SK-N-SH (cell line): Measurements from ENCODE around the gene C1QTNF4. TPM values are rescaled to one million over a fixed set of nuclear protein-coding genes. Genes with fewer than 3 reads are reported as not detected.

Experiments used
- CTCF ChIA-PET: fragments of 300-600, 350-600 bp; formaldehyde crosslinking; extraction: SDS; loops from one replicate; lab custom pipeline; 2021; lab: Yijun Ruan, JAX
- POLR2A ChIA-PET: fragments of 350-600 bp; sonication (Branson Sonifier 250); formaldehyde crosslinking; extraction: SDS; loops from one replicate; lab custom pipeline; 2020; ENCODE audit warnings: antibody characterized with exemption, inconsistent platforms; lab: Yijun Ruan, JAX
- DNase-seq: peaks from one replicate; pipeline ENCODE4 v3.0.0; 2012
- H2AFZ ChIP-seq: fragments of 200-600 bp; sonication (generic); 2 replicates; pipeline ENCODE4 v1.8.1; 2016; ENCODE audit warnings: antibody characterized with exemption, mild to moderate bottlenecking, low read depth
- H3F3A ChIP-seq: fragments of 200-600 bp; sonication (generic); replicated peaks from 2 replicates; pipeline ENCODE3; 2016; ENCODE audit warnings: antibody characterized with exemption, mild to moderate bottlenecking; ENCODE audit not compliant: insufficient read depth
- H3K27ac ChIP-seq, 2 experiments: fragments of 200-500 bp in 1 of 2; fragments of 200-600 bp in 1 of 2; sonication (Bioruptor generic) in 1 of 2; sonication (generic), shearing (Covaris generic) in 1 of 2; 2 replicates each; pipeline versions ENCODE4 v1.5.1 to v1.6.1; 2014 to 2016; ENCODE audit warnings: low read depth in 2 of 2, inconsistent platforms in 1 of 2, low read length in 1 of 2, mild to moderate bottlenecking in 1 of 2, mixed read lengths in 1 of 2
- H3K27me3 ChIP-seq: fragments of 200-600 bp; sonication (generic), shearing (Covaris generic); 2 replicates; pipeline ENCODE4 v1.6.1; 2016; ENCODE audit warnings: mixed run types; ENCODE audit not compliant: insufficient read depth
- H3K36me3 ChIP-seq, 2 experiments: fragments of 200-500 bp in 1 of 2; fragments of 200-600 bp in 1 of 2; sonication (Bioruptor generic) in 1 of 2; sonication (generic) in 1 of 2; replicated peaks in 1 of 2; 2 replicates each; pipeline versions ENCODE3 to v1.5.1; 2014 to 2016; ENCODE audit warnings: low read length in 1 of 2, mild to moderate bottlenecking in 1 of 2; ENCODE audit not compliant: insufficient read depth in 2 of 2, control insufficient read depth in 1 of 2
- H3K4me1 ChIP-seq, 2 experiments: fragments of 200-500 bp in 1 of 2; fragments of 200-600 bp in 1 of 2; sonication (Bioruptor generic) in 1 of 2; sonication (generic), shearing (Covaris generic) in 1 of 2; 2 replicates each; pipeline versions ENCODE4 v1.5.1 to v1.6.1; 2014 to 2016; ENCODE audit warnings: low read depth in 1 of 2, low read length in 1 of 2, mixed run types in 1 of 2; ENCODE audit not compliant: insufficient read depth in 2 of 2, control insufficient read depth in 1 of 2
- H3K4me2 ChIP-seq: fragments of 200-600 bp; sonication (generic), shearing (Covaris generic); 2 replicates; pipeline ENCODE4 v1.6.1; 2017; ENCODE audit warnings: mixed run types
- H3K4me3 ChIP-seq, 2 experiments: fragments of 200-500 bp in 1 of 2; fragments of 200-600 bp in 1 of 2; sonication (Bioruptor generic) in 1 of 2; sonication (generic), shearing (Covaris generic) in 1 of 2; 2 replicates each; pipeline versions ENCODE4 v1.5.1 to v1.8.1; 2014 to 2016; ENCODE audit warnings: low read depth in 2 of 2, inconsistent platforms in 1 of 2, low read length in 1 of 2, mild to moderate bottlenecking in 1 of 2, mixed read lengths in 1 of 2, moderate library complexity in 1 of 2
- H3K79me2 ChIP-seq: fragments of 200-600 bp; sonication (generic); 2 replicates; pipeline ENCODE4 v1.8.1; 2017; ENCODE audit warnings: mild to moderate bottlenecking; ENCODE audit not compliant: insufficient read depth
- H3K9ac ChIP-seq: fragments of 200-600 bp; sonication (generic); 2 replicates; pipeline ENCODE4 v1.6.1; 2017; ENCODE audit warnings: mixed run types
- H3K9me2 ChIP-seq: fragments of 200-600 bp; sonication (generic); 2 replicates; pipeline ENCODE4 v1.6.1; 2017; ENCODE audit warnings: mixed run types
- H3K9me3 ChIP-seq: fragments of 200-600 bp; sonication (generic); 2 replicates; pipeline ENCODE4 v1.6.1; 2017; ENCODE audit warnings: mixed run types, mild to moderate bottlenecking, moderate library complexity
- H4K20me1 ChIP-seq: fragments of 200-600 bp; sonication (generic); 2 replicates; pipeline ENCODE4 v1.6.1; 2017; ENCODE audit warnings: mild to moderate bottlenecking, mixed run types; ENCODE audit not compliant: insufficient read depth
- ELF1 ChIP-seq: IDR thresholded peaks from 2 replicates; pipeline ENCODE4 v1.4.0; 2012
- EZH2phosphoT487 ChIP-seq: fragments of 200-600 bp; sonication (generic); IDR thresholded peaks from 2 replicates; pipeline ENCODE4 v1.6.1; 2017; ENCODE audit warnings: low read depth, mixed run types, mild to moderate bottlenecking, antibody characterized with exemption, moderate library complexity, borderline replicate concordance
- FOSL2 ChIP-seq: IDR thresholded peaks from 2 replicates; pipeline ENCODE4 v1.4.0; 2012; ENCODE audit warnings: low read depth, mild to moderate bottlenecking, moderate library complexity, borderline replicate concordance
- FOXJ3 ChIP-seq: sonication (generic); formaldehyde crosslinking; IDR thresholded peaks from 2 replicates; pipeline ENCODE4 v1.5.1; 2020; ENCODE audit warnings: mild to moderate bottlenecking, missing genetic modification reagents
- MXI1 ChIP-seq: IDR thresholded peaks from 2 replicates; pipeline ENCODE4 v1.6.1; 2012; ENCODE audit warnings: mild to moderate bottlenecking, low read depth, low read length, improper control_type of control experiment
- RAD21 ChIP-seq: IDR thresholded peaks from 2 replicates; pipeline ENCODE4 v1.6.1; 2012; ENCODE audit warnings: mild to moderate bottlenecking, low read length
- RCOR1 ChIP-seq: fragments of 150-350 bp; IDR thresholded peaks from 2 replicates; pipeline ENCODE4 v1.6.1; 2017; ENCODE audit warnings: antibody characterized with exemption, low read length
- RXRA ChIP-seq: IDR thresholded peaks from 2 replicates; pipeline ENCODE4 v1.4.0; 2012; ENCODE audit warnings: low read depth, mild to moderate bottlenecking, borderline replicate concordance
- SIN3A ChIP-seq: IDR thresholded peaks from 2 replicates; pipeline ENCODE4 v1.6.1; 2012; ENCODE audit warnings: low read depth, mild to moderate bottlenecking, low read length, moderate library complexity, borderline replicate concordance
- TAF1 ChIP-seq: IDR thresholded peaks from 2 replicates; pipeline ENCODE4 v1.6.1; 2012; ENCODE audit warnings: low read depth, mild to moderate bottlenecking, low read length, moderate library complexity, borderline replicate concordance
- TEAD4 ChIP-seq: IDR thresholded peaks from 2 replicates; pipeline ENCODE4 v1.4.0; 2012; ENCODE audit warnings: mild to moderate bottlenecking, borderline replicate concordance; ENCODE audit not compliant: insufficient read depth
- WGBS: methylation state at CpG from one replicate; pipeline ENCODE4 v1.1.6; 2017; ENCODE audit warnings: low lambda C conversion rate; 5-methylcytosine and 5-hydroxymethylcytosine counted together
- polyA plus RNA-seq, 3 experiments: library from polyadenylated mRNA; depleted of rRNA; stranded (reverse); fragments of >200 nt; gene quantifications; 2 replicates each; pipeline ENCODE4 v1.2.3, GENCODE V29; 2012
- TF ChIP-seq, protein P1 (sequence below): fragments of 200-600 bp; sonication (generic); IDR thresholded peaks from 2 replicates; pipeline ENCODE4 v1.6.1; 2017; ENCODE audit warnings: antibody characterized with exemption, mild to moderate bottlenecking, moderate library complexity
- TF ChIP-seq, protein P2 (sequence below): fragments of 150-350 bp; IDR thresholded peaks from 2 replicates; pipeline ENCODE4 v1.6.1; 2017; ENCODE audit warnings: antibody characterized with exemption, low read length, low read depth, borderline replicate concordance

Gene C1QTNF4
- polyA plus RNA-seq, 1 of the 3 experiments (the other 2 are of a cell fraction), result 0.08 TPM

DNA sequence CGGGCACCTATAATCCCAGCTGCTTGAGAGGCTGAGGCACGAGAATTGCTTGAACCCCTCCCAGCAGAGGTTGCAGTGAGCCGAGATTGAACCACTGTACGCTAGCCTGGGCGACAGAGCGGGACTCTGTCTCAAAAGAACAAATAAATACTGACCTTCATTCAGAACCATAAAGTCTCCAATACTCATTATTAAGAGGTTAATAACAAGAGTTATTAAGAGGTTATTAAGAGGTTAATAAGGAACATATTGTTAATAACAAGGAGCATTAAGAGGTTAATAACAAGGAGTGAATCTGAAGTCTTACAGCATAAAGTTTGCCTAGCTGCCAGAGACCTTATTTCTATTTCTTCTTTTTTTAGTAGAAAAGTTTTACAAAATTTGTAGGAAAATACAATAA lies 48.9 kb downstream of the C1QTNF4 start:
- H3K4me2 ChIP-seq, result no peak overlapping the region
- H3K9ac ChIP-seq, result no peak overlapping the region
- no peaks in the 10 kb centered on the region for H3K9me2 ChIP-seq
- 97% methylated on average over 6 of the region's 6 CpGs for WGBS
- H4K20me1 ChIP-seq, result peaks cover 98% of the 10 kb centered on the region
- DNase-seq, result no peak
- H3K36me3 ChIP-seq, result peaks cover 0 to 25% of the 10 kb centered on the region in 2 experiments
- no peak overlapping the region for H3K27ac ChIP-seq
- H2AFZ ChIP-seq, result no peak overlapping the region
- H3K27me3 ChIP-seq, result no peaks in the 10 kb centered on the region
- POLR2A ChIA-PET, result no interaction called here
- no peaks in the 10 kb centered on the region for H3K9me3 ChIP-seq
- CTCF ChIA-PET, result no interaction called here
- TF ChIP-seq RCOR1 (no peak), MXI1 (no peak), RAD21 (no peak)
- H3K79me2 ChIP-seq, result peaks cover 100% of the 10 kb centered on the region
- no peak overlapping the region for H3K4me3 ChIP-seq
- H3K4me1 ChIP-seq, result peaks cover 2 to 32% of the 10 kb centered on the region in 2 experiments; a peak in 2 of 4 replicates
- H3F3A ChIP-seq, result peaks cover 36% of the 10 kb centered on the region

DNA sequence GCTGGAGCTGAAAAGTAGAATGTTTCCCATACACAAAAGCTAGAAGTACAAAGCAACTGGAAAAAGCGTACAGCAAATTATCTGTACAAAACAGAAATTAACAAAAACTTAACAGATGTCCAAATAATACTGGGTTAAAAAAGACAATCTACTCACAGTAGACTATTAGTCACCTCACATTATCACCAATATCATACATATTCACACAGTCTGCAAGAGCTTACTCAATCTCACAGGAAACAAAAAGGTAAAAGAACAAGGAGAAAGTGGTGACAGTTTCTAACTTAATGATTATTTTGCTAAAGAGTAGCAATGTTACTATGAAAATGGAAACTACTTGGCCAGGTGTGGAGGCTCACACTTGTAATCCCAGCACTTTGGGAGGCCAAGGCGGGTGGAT lies 53.1 kb downstream of the C1QTNF4 start:
- no peaks in the 10 kb centered on the region for H3K9me3 ChIP-seq
- no peak overlapping the region for H2AFZ ChIP-seq
- peaks cover 99% of the 10 kb centered on the region for H3K79me2 ChIP-seq
- H4K20me1 ChIP-seq, result peaks cover 98% of the 10 kb centered on the region
- no peak overlapping the region for H3K9ac ChIP-seq
- peaks cover 52% of the 10 kb centered on the region for H3F3A ChIP-seq
- peak overlapping the region in 1 of 2 experiments; percentile 14; a peak in 1 of 4 replicates for H3K4me3 ChIP-seq
- H3K27ac ChIP-seq, result peak overlapping the region in 1 of 2 experiments; percentile 70; a peak in 2 of 4 replicates
- H3K27me3 ChIP-seq, result no peaks in the 10 kb centered on the region
- WGBS, result 94% methylated on average over 2 of the region's 2 CpGs
- peaks cover 0 to 52% of the 10 kb centered on the region in 2 experiments; a peak in 3 of 4 replicates for H3K4me1 ChIP-seq
- POLR2A ChIA-PET, result interaction anchor here (0.9 kb wide), 1 partner anchor 11 kb away, joined by 4 read pairs; no protein-coding TSS in a partner anchor
- no peaks in the 10 kb centered on the region for H3K9me2 ChIP-seq
- H3K36me3 ChIP-seq, result peaks cover 0 to 18% of the 10 kb centered on the region in 2 experiments
- no peak for TF ChIP-seq SIN3A
- no peak for TF ChIP-seq FOXJ3 (CRISPR knock-in tag)
- TF ChIP-seq, protein P1, sequence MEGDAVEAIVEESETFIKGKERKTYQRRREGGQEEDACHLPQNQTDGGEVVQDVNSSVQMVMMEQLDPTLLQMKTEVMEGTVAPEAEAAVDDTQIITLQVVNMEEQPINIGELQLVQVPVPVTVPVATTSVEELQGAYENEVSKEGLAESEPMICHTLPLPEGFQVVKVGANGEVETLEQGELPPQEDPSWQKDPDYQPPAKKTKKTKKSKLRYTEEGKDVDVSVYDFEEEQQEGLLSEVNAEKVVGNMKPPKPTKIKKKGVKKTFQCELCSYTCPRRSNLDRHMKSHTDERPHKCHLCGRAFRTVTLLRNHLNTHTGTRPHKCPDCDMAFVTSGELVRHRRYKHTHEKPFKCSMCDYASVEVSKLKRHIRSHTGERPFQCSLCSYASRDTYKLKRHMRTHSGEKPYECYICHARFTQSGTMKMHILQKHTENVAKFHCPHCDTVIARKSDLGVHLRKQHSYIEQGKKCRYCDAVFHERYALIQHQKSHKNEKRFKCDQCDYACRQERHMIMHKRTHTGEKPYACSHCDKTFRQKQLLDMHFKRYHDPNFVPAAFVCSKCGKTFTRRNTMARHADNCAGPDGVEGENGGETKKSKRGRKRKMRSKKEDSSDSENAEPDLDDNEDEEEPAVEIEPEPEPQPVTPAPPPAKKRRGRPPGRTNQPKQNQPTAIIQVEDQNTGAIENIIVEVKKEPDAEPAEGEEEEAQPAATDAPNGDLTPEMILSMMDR, result no peak
- TF ChIP-seq, protein P2, sequence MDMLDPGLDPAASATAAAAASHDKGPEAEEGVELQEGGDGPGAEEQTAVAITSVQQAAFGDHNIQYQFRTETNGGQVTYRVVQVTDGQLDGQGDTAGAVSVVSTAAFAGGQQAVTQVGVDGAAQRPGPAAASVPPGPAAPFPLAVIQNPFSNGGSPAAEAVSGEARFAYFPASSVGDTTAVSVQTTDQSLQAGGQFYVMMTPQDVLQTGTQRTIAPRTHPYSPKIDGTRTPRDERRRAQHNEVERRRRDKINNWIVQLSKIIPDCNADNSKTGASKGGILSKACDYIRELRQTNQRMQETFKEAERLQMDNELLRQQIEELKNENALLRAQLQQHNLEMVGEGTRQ, result no peak
- TF ChIP-seq RXRA, result no peak
- TF ChIP-seq FOSL2, result no peak
- no peak for TF ChIP-seq ELF1
- no peak for TF ChIP-seq TAF1
- TF ChIP-seq EZH2phosphoT487, result no peak
- no peak for TF ChIP-seq TEAD4
- H3K4me2 ChIP-seq, result peak overlapping the region; percentile 61; the same call in 1 of the 2 replicates
- CTCF ChIA-PET, result interaction anchor here (0.8 kb wide), 1 partner anchor 12 kb away, joined by 3 read pairs; no protein-coding TSS in a partner anchor
- no peak for DNase-seq
